ENCODE data around the gene SCAI. TPM values are rescaled to one million over a fixed set of nuclear protein-coding genes. Genes with fewer than 3 reads are reported as not detected.

The SCAI gene
- total and polyA plus RNA-seq, 2 of the 4 experiments (the other 2 are of a cell fraction), result 3.6 to 14.5 TPM

DNA sequence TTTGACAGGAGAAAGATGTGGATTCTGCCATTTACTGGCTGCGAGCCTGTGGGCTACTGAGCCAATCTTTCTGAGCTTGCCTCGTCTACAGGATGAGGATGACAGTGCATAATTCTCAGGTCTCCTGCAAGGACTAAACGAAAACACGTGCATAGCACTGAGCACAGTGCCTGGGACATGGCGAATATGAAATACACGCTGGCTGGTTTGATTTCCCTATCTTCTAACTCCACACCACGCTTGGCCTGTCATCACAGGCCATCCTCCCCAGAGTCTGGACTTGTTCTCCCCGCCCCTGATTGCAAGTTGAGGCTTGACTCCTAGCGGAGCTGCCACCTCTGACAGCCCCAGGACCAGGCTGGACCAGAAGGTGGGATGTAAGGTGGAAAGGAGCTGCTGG is 243.5 kb downstream of the SCAI start:
- H3K4me2 ChIP-seq (ENCODE audit: low read depth, low read length), result no peak overlapping the region
- H3K4me1 ChIP-seq (ENCODE audit: control insufficient read depth, insufficient read depth, low read length), result 0 out of 2 replicates have a peak, but pooled peaks cover 2% of the 10 kb centered on the region
- ChIA-PET CTCF (no interaction called here), POLR2A (ENCODE audit: unreplicated experiment) (no interaction called here)
- H3K36me3 ChIP-seq (ENCODE audit: control insufficient read depth, insufficient read depth, low read length), result peaks cover 23% of the 10 kb centered on the region
- H3K9ac ChIP-seq (ENCODE audit: low read depth, low read length), result no peak overlapping the region
- no peak overlapping the region for H4K8ac ChIP-seq (ENCODE audit: low read depth in 2 of 2, low read length in 2 of 2)
- H4K20me1 ChIP-seq (ENCODE audit: insufficient read depth, low read length), result no peaks in the 10 kb centered on the region; the same call in 1 of the 2 replicates
- dilution Hi-C loops (cut with HindIII; ENCODE audit: low sequenced_read_pairs, unreplicated experiment) (no loop called here), in situ Hi-C loops (cut with MboI; ENCODE audit: low sequenced_read_pairs) (loop anchor here (25.0 kb wide), 1 partner anchor 462 kb away; no protein-coding TSS in a partner anchor), intact Hi-C loops (cut with micrococcal nuclease) (no loop called here)
- TF ChIP-seq NFE2L2 (IDR thresholded peaks at IDR 0.05; ENCODE audit: low read depth, low read length) (peak; percentile 38; the same call in 1 of the 2 replicates), RAD21 (IDR thresholded peaks at IDR 0.05; ENCODE audit: low read length) (no peak)
- TF ChIP-seq, protein P1, sequence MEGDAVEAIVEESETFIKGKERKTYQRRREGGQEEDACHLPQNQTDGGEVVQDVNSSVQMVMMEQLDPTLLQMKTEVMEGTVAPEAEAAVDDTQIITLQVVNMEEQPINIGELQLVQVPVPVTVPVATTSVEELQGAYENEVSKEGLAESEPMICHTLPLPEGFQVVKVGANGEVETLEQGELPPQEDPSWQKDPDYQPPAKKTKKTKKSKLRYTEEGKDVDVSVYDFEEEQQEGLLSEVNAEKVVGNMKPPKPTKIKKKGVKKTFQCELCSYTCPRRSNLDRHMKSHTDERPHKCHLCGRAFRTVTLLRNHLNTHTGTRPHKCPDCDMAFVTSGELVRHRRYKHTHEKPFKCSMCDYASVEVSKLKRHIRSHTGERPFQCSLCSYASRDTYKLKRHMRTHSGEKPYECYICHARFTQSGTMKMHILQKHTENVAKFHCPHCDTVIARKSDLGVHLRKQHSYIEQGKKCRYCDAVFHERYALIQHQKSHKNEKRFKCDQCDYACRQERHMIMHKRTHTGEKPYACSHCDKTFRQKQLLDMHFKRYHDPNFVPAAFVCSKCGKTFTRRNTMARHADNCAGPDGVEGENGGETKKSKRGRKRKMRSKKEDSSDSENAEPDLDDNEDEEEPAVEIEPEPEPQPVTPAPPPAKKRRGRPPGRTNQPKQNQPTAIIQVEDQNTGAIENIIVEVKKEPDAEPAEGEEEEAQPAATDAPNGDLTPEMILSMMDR (conservative IDR thresholded peaks at IDR 0.05; ENCODE audit: low read depth, low read length), result no peak
- H3K23ac ChIP-seq (ENCODE audit: low read depth, low read length), result no peak overlapping the region
- no peak overlapping the region for H3K4me3 ChIP-seq (ENCODE audit: insufficient read depth, low read depth, low read length)
- no peak overlapping the region for H4K91ac ChIP-seq (ENCODE audit: insufficient read depth, low read depth, low read length)
- H3K27me3 ChIP-seq (ENCODE audit: control insufficient read depth, insufficient read depth, low read length), result no peaks in the 10 kb centered on the region
- no peaks in the 10 kb centered on the region for H3K9me3 ChIP-seq (ENCODE audit: control insufficient read depth, insufficient read depth, low read length)
- H2BK5ac ChIP-seq (ENCODE audit: low read depth, low read length, poor library complexity, severe bottlenecking), result no peak overlapping the region
- BruUV-seq (replicated peaks), result no TSS peak
- no peak overlapping the region for H2BK15ac ChIP-seq (ENCODE audit: low read depth, low read length)
- no peak overlapping the region for H2BK20ac ChIP-seq (ENCODE audit: low read depth, low read length)
- no peak overlapping the region for H3K56ac ChIP-seq (ENCODE audit: extremely low read depth, insufficient read depth, low read length)
- no peak overlapping the region for H3K18ac ChIP-seq (ENCODE audit: low read depth, low read length)
- 88% methylated on average over 6 of the region's 9 CpGs; no CpG with 5 or more reads in 1 of the 2 experiments for WGBS, 2 experiments (ENCODE audit: extremely low coverage in 2 of 2, insufficient read length in 1 of 2)
- no peak overlapping the region for H2AFZ ChIP-seq (replicated peaks; ENCODE audit: low read length, poor library complexity)
- no peak overlapping the region for H3K4ac ChIP-seq (ENCODE audit: low read depth, low read length)
- no peak overlapping the region for H2AK9ac ChIP-seq (replicated peaks; ENCODE audit: low read depth, low read length, poor library complexity)
- H3K79me1 ChIP-seq (ENCODE audit: low read depth in 1 of 2, low read length in 2 of 2), result peaks cover 3 to 5% of the 10 kb centered on the region in 2 experiments; a peak in 2 of 4 replicates
- ATAC-seq (ENCODE audit: low read depth), result no peak
- H3K27ac ChIP-seq (ENCODE audit: insufficient read depth, low read length), result no peak overlapping the region
- no peak overlapping the region for H2BK120ac ChIP-seq (ENCODE audit: low read depth, low read length)
- DNase-seq, result no peak
- H4K5ac ChIP-seq (ENCODE audit: low read depth, low read length), result no peak overlapping the region
- no peak overlapping the region for H2AK5ac ChIP-seq (ENCODE audit: low read depth, low read length)
- H3K9me1 ChIP-seq (ENCODE audit: insufficient read depth, low read length), result peaks cover 3% of the 10 kb centered on the region; the same call in 1 of the 2 replicates
- no peak overlapping the region for H3K14ac ChIP-seq (replicated peaks; ENCODE audit: low read depth, low read length)
